ENCODE data around the gene PRR15L.
A peak's percentile ranks its signal among the peaks of the same experiment; 100 is the strongest.
"Not testable (repeated sequence)": the region's sequence is repeated elsewhere in the genome, so short reads cannot be mapped to it uniquely, and the experiment has no call there.

PRR15L gene

GRCh38 chr17:47956791-47957590 is 692 bp downstream of the PRR15L start:
- DNase-seq, result no peak

GRCh38 chr17:47955497-47956461 is 1.9 kb downstream of the PRR15L start:
- DNase-seq, result no peak

GRCh38 chr17:47953909-47954308 is 3.8 kb downstream of the PRR15L start:
- no peak for DNase-seq

- DNase-seq, result no peak
These were observed 5.3 kb downstream of the PRR15L start for GRCh38 chr17:47952171-47953021.

GRCh38 chr17:47950448-47950847 is 7.2 kb downstream of the PRR15L start:
- no peak for DNase-seq

GRCh38 chr17:47949946-47950345 is 7.7 kb downstream of the PRR15L start:
- DNase-seq, result no peak

GRCh38 chr17:47949197-47949759 is 8.4 kb downstream of the PRR15L start:
- peak; percentile 52 to 75 for DNase-seq

GRCh38 chr17:47948706-47949196 is 8.9 kb downstream of the PRR15L start:
- peak in 1 of 2 experiments; percentile 19 for DNase-seq

GRCh38 chr17:47946929-47947397 is 10.7 kb downstream of the PRR15L start:
- DNase-seq, result peak; percentile 21 to 73

GRCh38 chr17:47946516-47946915 is 11.2 kb downstream of the PRR15L start:
- DNase-seq, result no peak

GRCh38 chr17:47945529-47946508 is 11.9 kb downstream of the PRR15L start:
- DNase-seq, result no peak

GRCh38 chr17:47945080-47945479 is 12.6 kb downstream of the PRR15L start:
- no peak for DNase-seq

GRCh38 chr17:47942568-47942967 is 15.1 kb downstream of the PRR15L start:
- no peak for DNase-seq

- DNase-seq, result no peak
These were observed 15.6 kb downstream of the PRR15L start for GRCh38 chr17:47942096-47942510.

GRCh38 chr17:47941246-47942095 is 16.2 kb downstream of the PRR15L start, which contains the start of gene PNPO:
Gene PNPO (plus strand): TSS chr17:47941571. CDS start chr17:47941676, 105 bp downstream.
- DNase-seq, result peak; percentile 99

- no peak for DNase-seq
These were observed 19.7 kb downstream of the PRR15L start for GRCh38 chr17:47937941-47938340.

GRCh38 chr17:47935961-47936360 is 21.7 kb downstream of the PRR15L start:
- no peak for DNase-seq

GRCh38 chr17:47935468-47935867 is 22.2 kb downstream of the PRR15L start:
- DNase-seq, result not testable (repeated sequence)

- DNase-seq, result no peak
These were observed 22.8 kb downstream of the PRR15L start for GRCh38 chr17:47934856-47935255.

GRCh38 chr17:47931848-47932247 is 25.8 kb downstream of the PRR15L start:
- no peak for DNase-seq
